Epithelial cell of esophagus (primary cell): ENCODE measurements around the gene ABL1.

Experiments
- DNase-seq: peaks from one replicate; pipeline ENCODE4 v3.0.0; 2010; ENCODE audit warnings: low read depth
- H3K4me3 ChIP-seq: 2 replicates; pipeline ENCODE4 v1.5.1; 2011; ENCODE audit warnings: mild to moderate bottlenecking, low read length, control low read depth
- TF ChIP-seq, protein P1 (sequence below): IDR thresholded peaks from 2 replicates; pipeline ENCODE4 v1.5.1; 2011; ENCODE audit warnings: low read depth, mild to moderate bottlenecking, low read length, control low read depth, inconsistent platforms; ENCODE audit not compliant: insufficient read depth; ENCODE audit errors: missing control alignments

The ABL1 gene

DNA sequence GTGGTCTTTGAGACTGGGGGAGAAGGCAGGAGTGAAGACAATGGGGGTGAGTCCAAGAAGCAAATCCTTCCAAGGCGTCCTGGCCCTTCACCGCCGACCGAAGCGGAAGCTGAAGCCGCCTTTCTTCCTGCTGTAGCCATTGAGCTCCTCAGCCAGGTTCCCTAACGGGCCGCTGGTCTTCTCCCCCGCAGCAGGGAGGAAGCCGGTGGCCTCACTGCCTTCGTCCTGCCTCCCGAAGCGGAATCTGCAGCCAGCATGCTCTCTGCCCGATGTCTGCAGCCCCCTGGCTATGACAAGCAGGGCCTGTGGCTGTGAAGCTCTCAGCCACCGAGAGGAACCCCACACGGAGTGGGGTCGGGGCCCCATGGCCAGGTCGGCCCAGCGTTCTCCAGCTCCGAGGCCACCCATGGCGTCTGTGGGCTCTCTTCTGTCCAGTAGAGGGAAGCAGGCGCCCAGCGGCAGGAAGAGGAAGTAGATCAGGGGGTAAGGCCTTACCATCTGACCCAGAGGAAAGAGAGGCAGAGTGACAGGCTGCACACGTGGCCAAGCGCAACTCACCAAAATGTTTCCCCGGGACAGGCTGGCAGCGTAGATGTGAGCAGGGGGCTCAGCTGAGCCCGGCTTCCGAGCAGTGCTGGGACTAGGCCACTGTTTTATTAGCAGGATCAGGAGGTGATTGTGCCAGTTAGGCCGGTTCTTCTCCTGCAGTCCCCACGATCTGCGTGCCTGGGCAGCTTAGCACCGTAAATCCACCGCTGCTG is 58.5 kb downstream of the ABL1 start:
- TF ChIP-seq, protein P1, sequence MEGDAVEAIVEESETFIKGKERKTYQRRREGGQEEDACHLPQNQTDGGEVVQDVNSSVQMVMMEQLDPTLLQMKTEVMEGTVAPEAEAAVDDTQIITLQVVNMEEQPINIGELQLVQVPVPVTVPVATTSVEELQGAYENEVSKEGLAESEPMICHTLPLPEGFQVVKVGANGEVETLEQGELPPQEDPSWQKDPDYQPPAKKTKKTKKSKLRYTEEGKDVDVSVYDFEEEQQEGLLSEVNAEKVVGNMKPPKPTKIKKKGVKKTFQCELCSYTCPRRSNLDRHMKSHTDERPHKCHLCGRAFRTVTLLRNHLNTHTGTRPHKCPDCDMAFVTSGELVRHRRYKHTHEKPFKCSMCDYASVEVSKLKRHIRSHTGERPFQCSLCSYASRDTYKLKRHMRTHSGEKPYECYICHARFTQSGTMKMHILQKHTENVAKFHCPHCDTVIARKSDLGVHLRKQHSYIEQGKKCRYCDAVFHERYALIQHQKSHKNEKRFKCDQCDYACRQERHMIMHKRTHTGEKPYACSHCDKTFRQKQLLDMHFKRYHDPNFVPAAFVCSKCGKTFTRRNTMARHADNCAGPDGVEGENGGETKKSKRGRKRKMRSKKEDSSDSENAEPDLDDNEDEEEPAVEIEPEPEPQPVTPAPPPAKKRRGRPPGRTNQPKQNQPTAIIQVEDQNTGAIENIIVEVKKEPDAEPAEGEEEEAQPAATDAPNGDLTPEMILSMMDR, result peak; percentile 23

DNA sequence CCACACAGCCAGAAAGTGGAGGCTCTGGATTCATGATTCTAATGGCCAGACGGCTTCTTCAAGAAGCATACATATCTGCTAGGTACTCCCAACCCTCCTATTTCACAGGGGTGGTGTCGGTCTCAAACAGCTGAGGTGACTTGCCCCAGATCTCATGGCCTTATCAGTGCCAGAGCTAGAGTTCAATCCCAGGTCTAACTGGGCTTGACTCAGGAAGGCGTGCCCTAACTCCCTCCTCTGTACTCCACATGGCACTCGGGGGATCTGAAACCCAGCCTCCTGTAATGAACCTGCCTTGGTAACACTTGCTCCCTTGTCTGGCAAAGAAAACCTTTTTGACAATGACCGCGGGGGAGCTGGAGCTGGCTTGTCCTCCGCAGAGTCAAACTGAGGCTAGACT is 59.5 kb downstream of the ABL1 start:
- DNase-seq, result no peak
- H3K4me3 ChIP-seq, result no peak overlapping the region
- TF ChIP-seq, protein P1, result no peak

More for the DNA sequence above, 58.5 kb downstream of the ABL1 start:
- H3K4me3 ChIP-seq, result no peak overlapping the region
- DNase-seq, result peak; percentile 56

DNA sequence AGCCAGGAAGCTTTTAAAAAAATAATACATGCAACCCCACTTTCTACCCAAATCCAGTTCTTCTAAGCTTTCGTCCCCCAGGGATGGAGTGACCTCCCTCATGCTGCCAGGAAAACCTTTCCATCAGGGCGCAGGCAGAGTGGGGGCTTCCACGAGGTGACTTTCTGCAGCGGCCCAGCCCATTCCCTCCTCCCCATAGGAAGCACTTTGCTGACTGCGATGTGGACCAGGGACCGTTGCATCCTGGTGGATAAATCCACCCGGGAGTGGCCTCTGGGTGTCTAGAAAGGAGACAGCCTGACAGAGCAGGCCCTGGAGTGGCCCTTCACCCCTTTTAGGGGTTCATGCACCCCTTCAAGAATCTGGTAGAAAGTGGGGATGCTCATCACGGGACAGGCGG is 60.0 kb downstream of the ABL1 start:
- H3K4me3 ChIP-seq, result no peak overlapping the region
- TF ChIP-seq, protein P1, result no peak
- no peak for DNase-seq

DNA sequence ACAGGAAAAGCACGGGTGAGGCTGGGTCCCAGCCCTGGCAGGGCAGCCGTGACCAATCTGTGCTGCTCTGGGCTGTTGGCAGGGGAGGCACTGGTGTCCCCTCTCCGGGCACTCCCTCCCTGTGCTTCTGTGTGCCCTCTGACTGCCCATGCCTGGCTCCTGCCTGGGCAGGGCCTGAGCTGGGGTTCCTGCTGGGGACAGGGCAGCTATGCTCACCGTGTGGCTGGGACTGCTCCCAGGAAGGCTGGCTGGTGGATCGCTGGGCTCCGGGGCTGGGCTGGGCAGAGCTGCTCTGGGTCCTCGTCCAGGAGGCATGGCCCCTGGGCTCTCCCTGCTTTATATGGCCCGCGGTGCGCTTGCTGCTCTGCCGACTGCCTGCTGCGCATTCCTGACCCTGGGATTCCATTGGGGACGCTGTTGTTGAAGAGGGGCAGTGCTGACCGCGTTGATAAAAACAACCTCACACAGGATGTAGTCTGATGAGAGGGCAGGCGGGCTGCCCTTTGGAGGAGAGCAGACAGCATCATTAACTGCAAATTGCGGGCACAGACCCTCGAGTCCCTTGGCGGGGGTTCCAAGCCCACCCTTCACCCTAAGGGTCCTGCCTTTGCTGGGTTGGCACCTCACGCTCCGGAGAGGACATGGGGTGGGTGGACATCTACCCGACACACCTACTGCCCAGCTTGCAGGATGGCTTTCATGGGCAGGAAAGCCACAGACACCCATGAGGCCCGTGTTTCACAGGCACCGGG is 60.6 kb downstream of the ABL1 start:
- TF ChIP-seq, protein P1, result no peak
- no peak for DNase-seq
- no peak overlapping the region for H3K4me3 ChIP-seq

DNA sequence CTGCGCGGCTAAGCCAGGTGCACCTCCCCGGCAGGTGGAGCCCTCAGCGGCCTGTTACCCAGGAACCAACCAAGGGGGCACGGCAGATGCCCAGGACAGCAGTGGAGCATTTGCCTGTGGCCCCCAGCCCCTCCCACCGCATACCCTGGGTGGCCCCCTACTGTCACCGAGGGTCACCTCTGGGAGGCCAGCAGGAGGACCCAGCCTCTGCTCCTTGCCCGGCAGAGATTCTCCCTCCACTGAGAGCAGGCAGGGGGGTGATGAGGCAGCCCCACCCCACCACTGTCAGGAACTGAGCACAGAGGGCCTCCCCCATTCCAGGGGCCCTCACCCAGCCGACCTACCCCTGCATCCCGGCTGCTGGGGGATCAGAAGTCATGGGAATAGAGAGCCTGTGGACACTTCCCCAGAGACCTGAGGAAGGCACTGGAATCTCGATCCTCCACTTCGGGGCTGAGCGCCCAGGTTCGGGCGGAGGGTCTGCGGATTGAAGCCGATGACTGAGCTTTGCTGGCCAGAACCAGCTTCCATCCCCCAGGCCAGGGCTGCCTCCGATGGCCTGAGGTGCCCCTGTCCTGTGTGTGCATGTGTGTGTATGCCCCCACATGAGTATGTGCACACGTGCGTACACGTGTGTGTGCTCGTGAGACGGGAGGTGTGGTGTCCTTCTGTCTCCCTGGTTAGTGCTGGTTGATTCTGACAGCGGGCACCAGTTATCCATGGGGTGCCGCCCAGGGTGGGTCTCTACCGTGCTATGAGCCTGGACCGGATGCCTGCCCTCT is 61.4 kb downstream of the ABL1 start, which contains the start of gene QRFP:
TSS of gene QRFP (minus strand) at position 580 of the 782 bp plus-strand sequence. CDS start 2,974 bp downstream, outside the sequence.
- TF ChIP-seq, protein P1, result no peak
- H3K4me3 ChIP-seq, result no peak within 1 kb of the TSS
- DNase-seq, result no peak

DNA sequence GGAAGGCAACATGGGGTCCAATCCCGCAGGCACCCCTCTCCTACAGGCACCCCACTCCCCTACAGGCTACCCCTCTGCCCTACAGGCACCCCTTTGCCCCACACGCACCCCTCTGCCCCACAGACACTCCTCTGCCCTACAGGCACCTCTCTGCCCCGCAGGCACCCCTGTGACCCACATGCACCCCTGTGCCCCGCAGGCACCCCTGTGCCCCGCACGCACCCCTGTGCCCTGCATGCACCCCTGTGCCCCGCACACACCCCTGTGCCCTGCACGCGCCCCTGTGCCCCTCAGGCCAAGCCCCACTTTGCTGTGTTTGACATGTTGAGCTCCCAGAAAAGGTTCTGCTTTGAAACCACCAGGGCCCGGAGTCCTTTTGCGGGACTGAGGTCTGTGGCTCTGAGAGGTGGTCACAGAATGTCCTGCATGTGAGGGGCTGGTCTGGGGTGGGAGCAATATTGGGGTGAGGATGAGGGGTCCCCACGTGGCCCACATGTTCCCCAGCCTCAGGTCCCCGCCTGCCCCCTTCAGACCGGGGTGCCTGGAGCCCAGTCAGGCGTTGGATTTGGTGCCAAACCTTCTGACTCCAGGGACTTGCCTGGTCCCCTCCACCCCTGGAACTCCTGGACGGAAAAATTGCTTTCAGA is 62.2 kb downstream of the ABL1 start:
- H3K4me3 ChIP-seq, result no peak overlapping the region
- no peak for DNase-seq
- TF ChIP-seq, protein P1, result no peak
